HEK293 (cell line): ENCODE results near the gene SETD1A.

ENCODE experiments used
- BCL11A ChIP-seq: fragments of 450-650 bp; formaldehyde crosslinking; IDR thresholded peaks from 2 replicates; pipeline ENCODE4 v1.5.1; 2016; ENCODE audit warnings: low read depth, missing biosample characterization, missing genetic modification characterization
- PRDM10 ChIP-seq: fragments of 450-650 bp; formaldehyde crosslinking; IDR thresholded peaks from 2 replicates; pipeline ENCODE4 v1.5.1; 2016; ENCODE audit warnings: missing biosample characterization, missing genetic modification characterization
- RBAK ChIP-seq: fragments of 450-650 bp; formaldehyde crosslinking; IDR thresholded peaks from 2 replicates; pipeline ENCODE4 v1.5.1; 2016; ENCODE audit warnings: missing biosample characterization, missing genetic modification characterization
- TCF7L2 ChIP-seq: IDR thresholded peaks from 2 replicates; pipeline ENCODE4 v1.6.1; 2011; ENCODE audit warnings: low read depth, mild to moderate bottlenecking, inconsistent platforms, low read length, moderate library complexity, borderline replicate concordance
- ZFHX2 ChIP-seq: fragments of 450-650 bp; formaldehyde crosslinking; conservative IDR thresholded peaks from 2 replicates; pipeline ENCODE4 v1.5.1; 2016; ENCODE audit warnings: missing biosample characterization, missing genetic modification characterization
- ZFP37 ChIP-seq: fragments of 450-650 bp; formaldehyde crosslinking; IDR thresholded peaks from 2 replicates; pipeline ENCODE4 v1.5.1; 2016; ENCODE audit warnings: missing biosample characterization, missing genetic modification characterization
- ZFP41 ChIP-seq: fragments of 450-650 bp; formaldehyde crosslinking; IDR thresholded peaks from 2 replicates; pipeline ENCODE4 v1.5.1; 2016; ENCODE audit warnings: missing biosample characterization, missing genetic modification characterization, borderline replicate concordance
- ZNF132 ChIP-seq: fragments of 450-650 bp; formaldehyde crosslinking; IDR thresholded peaks from 2 replicates; pipeline ENCODE4 v1.5.1; 2017; ENCODE audit warnings: missing biosample characterization, missing genetic modification characterization, borderline replicate concordance
- ZNF202 ChIP-seq: fragments of 450-650 bp; formaldehyde crosslinking; IDR thresholded peaks from 2 replicates; pipeline ENCODE4 v1.5.1; 2016; ENCODE audit warnings: missing biosample characterization, missing genetic modification characterization, borderline replicate concordance
- ZNF23 ChIP-seq: fragments of 450-650 bp; formaldehyde crosslinking; IDR thresholded peaks from 2 replicates; pipeline ENCODE4 v1.5.1; 2016; ENCODE audit warnings: missing biosample characterization, missing genetic modification characterization, borderline replicate concordance
- ZNF335 ChIP-seq: fragments of 450-650 bp; formaldehyde crosslinking; conservative IDR thresholded peaks from 2 replicates; pipeline ENCODE4 v1.5.1; 2016; ENCODE audit warnings: missing biosample characterization, missing genetic modification characterization
- ZNF473 ChIP-seq: fragments of 450-650 bp; formaldehyde crosslinking; IDR thresholded peaks from 2 replicates; pipeline ENCODE4 v1.5.1; 2017; ENCODE audit warnings: missing biosample characterization, missing genetic modification characterization
- ZNF530 ChIP-seq: fragments of 450-650 bp; formaldehyde crosslinking; IDR thresholded peaks from 2 replicates; pipeline ENCODE4 v1.5.1; 2016; ENCODE audit warnings: low read depth, missing biosample characterization, missing genetic modification characterization
- ZNF548 ChIP-seq: fragments of 450-650 bp; formaldehyde crosslinking; IDR thresholded peaks from 2 replicates; pipeline ENCODE4 v1.5.1; 2016; ENCODE audit warnings: missing biosample characterization, missing genetic modification characterization
- ZNF555 ChIP-seq: fragments of 450-650 bp; formaldehyde crosslinking; conservative IDR thresholded peaks from 2 replicates; pipeline ENCODE4 v1.5.1; 2017; ENCODE audit warnings: missing biosample characterization, mild to moderate bottlenecking, missing genetic modification characterization, inconsistent platforms
- ZNF561 ChIP-seq: fragments of 450-650 bp; IDR thresholded peaks from 2 replicates; pipeline ENCODE4 v1.5.1; 2018; ENCODE audit warnings: missing biosample characterization, missing genetic modification characterization, borderline replicate concordance
- ZNF610 ChIP-seq: fragments of 450-650 bp; formaldehyde crosslinking; IDR thresholded peaks from 2 replicates; pipeline ENCODE4 v1.5.1; 2016; ENCODE audit warnings: missing biosample characterization, missing genetic modification characterization, borderline replicate concordance
- ZNF621 ChIP-seq: fragments of 450-650 bp; formaldehyde crosslinking; IDR thresholded peaks from 2 replicates; pipeline ENCODE4 v1.5.1; 2017; ENCODE audit warnings: missing biosample characterization, missing genetic modification characterization
- ZNF624 ChIP-seq: fragments of 450-650 bp; formaldehyde crosslinking; IDR thresholded peaks from 2 replicates; pipeline ENCODE4 v1.5.1; 2017; ENCODE audit warnings: missing biosample characterization, missing genetic modification characterization
- ZNF626 ChIP-seq: fragments of 450-650 bp; sonication (Bioruptor Pico); formaldehyde crosslinking; IDR thresholded peaks from 2 replicates; pipeline ENCODE4 v1.5.1; 2018; ENCODE audit warnings: missing biosample characterization, missing genetic modification characterization, inconsistent platforms
- ZNF629 ChIP-seq: fragments of 450-650 bp; formaldehyde crosslinking; IDR thresholded peaks from 2 replicates; pipeline ENCODE4 v1.5.1; 2017; ENCODE audit warnings: missing biosample characterization, missing genetic modification characterization
- ZNF677 ChIP-seq: fragments of 450-650 bp; IDR thresholded peaks from 2 replicates; pipeline ENCODE4 v1.5.0; 2018; ENCODE audit warnings: missing biosample characterization, mild to moderate bottlenecking, missing genetic modification characterization, moderate library complexity
- ZNF707 ChIP-seq: fragments of 450-650 bp; formaldehyde crosslinking; IDR thresholded peaks from 2 replicates; pipeline ENCODE4 v1.5.1; 2016; ENCODE audit warnings: missing biosample characterization, missing genetic modification characterization
- ZNF776 ChIP-seq: fragments of 450-650 bp; formaldehyde crosslinking; IDR thresholded peaks from 2 replicates; pipeline ENCODE4 v1.5.0; 2017; ENCODE audit warnings: missing biosample characterization, missing genetic modification characterization, borderline replicate concordance
- TF ChIP-seq, protein P1 (sequence below): fragments of 450-650 bp; formaldehyde crosslinking; IDR thresholded peaks from 2 replicates; pipeline ENCODE4 v1.5.1; 2017; ENCODE audit warnings: missing biosample characterization, missing genetic modification characterization
- TF ChIP-seq, protein P2 (sequence below): fragments of 450-650 bp; formaldehyde crosslinking; IDR thresholded peaks from 2 replicates; pipeline ENCODE4 v1.5.1; 2016; ENCODE audit warnings: missing biosample characterization, missing genetic modification characterization
- TF ChIP-seq, protein P3 (sequence below): fragments of 450-650 bp; formaldehyde crosslinking; IDR thresholded peaks from 2 replicates; pipeline ENCODE4 v1.5.1; 2016; ENCODE audit warnings: missing biosample characterization, missing genetic modification characterization
- TF ChIP-seq, protein P4 (sequence below): fragments of 450-650 bp; formaldehyde crosslinking; IDR thresholded peaks from 2 replicates; pipeline ENCODE4 v1.5.1; 2016; ENCODE audit warnings: missing biosample characterization, missing genetic modification characterization
- TF ChIP-seq, protein P5 (sequence below): fragments of 450-650 bp; formaldehyde crosslinking; IDR thresholded peaks from 2 replicates; pipeline ENCODE4 v1.5.0; 2017; ENCODE audit warnings: missing biosample characterization, missing genetic modification characterization, borderline replicate concordance

The SETD1A gene

DNA sequence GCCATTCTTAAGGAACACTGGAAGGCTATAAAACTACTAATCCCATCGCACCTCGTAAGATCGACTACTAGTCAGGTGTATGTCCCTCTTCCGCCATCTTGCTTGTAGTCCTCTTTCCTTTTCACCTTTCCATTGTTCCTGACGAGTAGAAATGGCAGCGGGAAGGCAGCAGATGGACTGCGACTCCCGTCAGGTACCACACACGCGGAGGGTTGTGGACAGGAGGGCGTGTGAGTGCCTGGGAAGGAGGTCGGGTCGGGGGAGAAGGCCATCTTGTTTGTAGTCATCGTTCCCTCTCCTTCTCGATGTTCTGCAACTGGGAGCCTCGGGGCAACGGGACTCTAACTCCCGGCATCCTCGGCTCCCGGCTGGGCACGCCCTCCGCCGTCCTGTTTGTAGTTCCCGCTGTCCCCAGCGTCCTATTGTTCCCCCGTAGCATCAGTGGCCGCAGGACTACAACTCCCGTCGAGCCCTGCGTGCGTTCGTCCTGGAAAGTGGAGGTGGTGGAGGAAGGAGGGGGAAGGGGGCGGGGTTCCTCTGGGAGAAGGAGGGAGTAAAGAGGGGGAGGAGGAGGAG lies 34.5 kb upstream of the SETD1A start (continued):
- TF ChIP-seq ZNF677 (tag by site-specific recombination) (no peak), BCL11A (tag by site-specific recombination) (no peak), ZFP41 (tag by site-specific recombination) (no peak), TCF7L2 (no peak), ZNF624 (no peak), ZNF629 (tag by site-specific recombination) (peak; percentile 44; the same call in 1 of the 2 replicates), ZNF548 (no peak), ZFP37 (no peak), ZNF621 (tag by site-specific recombination) (no peak), ZNF561 (tag by site-specific recombination) (no peak; the same call in 1 of the 2 replicates), ZNF335 (tag by site-specific recombination) (peak; percentile 99), ZNF776 (tag by site-specific recombination) (no peak), RBAK (tag by site-specific recombination) (no peak), ZNF530 (tag by site-specific recombination) (no peak), ZNF132 (tag by site-specific recombination) (no peak), ZNF610 (tag by site-specific recombination) (no peak; the same call in 1 of the 2 replicates), ZNF555 (tag by site-specific recombination) (no peak), ZNF626 (no peak), ZNF202 (tag by site-specific recombination) (no peak), ZFHX2 (tag by site-specific recombination) (peak; percentile 93), PRDM10 (tag by site-specific recombination) (peak; percentile 85), ZNF707 (no peak), ZNF473 (tag by site-specific recombination) (no peak), ZNF23 (tag by site-specific recombination) (no peak)
- TF ChIP-seq, protein P1, sequence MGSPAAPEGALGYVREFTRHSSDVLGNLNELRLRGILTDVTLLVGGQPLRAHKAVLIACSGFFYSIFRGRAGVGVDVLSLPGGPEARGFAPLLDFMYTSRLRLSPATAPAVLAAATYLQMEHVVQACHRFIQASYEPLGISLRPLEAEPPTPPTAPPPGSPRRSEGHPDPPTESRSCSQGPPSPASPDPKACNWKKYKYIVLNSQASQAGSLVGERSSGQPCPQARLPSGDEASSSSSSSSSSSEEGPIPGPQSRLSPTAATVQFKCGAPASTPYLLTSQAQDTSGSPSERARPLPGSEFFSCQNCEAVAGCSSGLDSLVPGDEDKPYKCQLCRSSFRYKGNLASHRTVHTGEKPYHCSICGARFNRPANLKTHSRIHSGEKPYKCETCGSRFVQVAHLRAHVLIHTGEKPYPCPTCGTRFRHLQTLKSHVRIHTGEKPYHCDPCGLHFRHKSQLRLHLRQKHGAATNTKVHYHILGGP (tag by site-specific recombination) = peak; percentile 91
- TF ChIP-seq, protein P2, sequence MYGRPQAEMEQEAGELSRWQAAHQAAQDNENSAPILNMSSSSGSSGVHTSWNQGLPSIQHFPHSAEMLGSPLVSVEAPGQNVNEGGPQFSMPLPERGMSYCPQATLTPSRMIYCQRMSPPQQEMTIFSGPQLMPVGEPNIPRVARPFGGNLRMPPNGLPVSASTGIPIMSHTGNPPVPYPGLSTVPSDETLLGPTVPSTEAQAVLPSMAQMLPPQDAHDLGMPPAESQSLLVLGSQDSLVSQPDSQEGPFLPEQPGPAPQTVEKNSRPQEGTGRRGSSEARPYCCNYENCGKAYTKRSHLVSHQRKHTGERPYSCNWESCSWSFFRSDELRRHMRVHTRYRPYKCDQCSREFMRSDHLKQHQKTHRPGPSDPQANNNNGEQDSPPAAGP (tag by site-specific recombination) = peak; percentile 94
- TF ChIP-seq, protein P3, sequence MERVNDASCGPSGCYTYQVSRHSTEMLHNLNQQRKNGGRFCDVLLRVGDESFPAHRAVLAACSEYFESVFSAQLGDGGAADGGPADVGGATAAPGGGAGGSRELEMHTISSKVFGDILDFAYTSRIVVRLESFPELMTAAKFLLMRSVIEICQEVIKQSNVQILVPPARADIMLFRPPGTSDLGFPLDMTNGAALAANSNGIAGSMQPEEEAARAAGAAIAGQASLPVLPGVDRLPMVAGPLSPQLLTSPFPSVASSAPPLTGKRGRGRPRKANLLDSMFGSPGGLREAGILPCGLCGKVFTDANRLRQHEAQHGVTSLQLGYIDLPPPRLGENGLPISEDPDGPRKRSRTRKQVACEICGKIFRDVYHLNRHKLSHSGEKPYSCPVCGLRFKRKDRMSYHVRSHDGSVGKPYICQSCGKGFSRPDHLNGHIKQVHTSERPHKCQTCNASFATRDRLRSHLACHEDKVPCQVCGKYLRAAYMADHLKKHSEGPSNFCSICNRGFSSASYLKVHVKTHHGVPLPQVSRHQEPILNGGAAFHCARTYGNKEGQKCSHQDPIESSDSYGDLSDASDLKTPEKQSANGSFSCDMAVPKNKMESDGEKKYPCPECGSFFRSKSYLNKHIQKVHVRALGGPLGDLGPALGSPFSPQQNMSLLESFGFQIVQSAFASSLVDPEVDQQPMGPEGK (tag by site-specific recombination) = no peak; the same call in 1 of the 2 replicates
- TF ChIP-seq, protein P4, sequence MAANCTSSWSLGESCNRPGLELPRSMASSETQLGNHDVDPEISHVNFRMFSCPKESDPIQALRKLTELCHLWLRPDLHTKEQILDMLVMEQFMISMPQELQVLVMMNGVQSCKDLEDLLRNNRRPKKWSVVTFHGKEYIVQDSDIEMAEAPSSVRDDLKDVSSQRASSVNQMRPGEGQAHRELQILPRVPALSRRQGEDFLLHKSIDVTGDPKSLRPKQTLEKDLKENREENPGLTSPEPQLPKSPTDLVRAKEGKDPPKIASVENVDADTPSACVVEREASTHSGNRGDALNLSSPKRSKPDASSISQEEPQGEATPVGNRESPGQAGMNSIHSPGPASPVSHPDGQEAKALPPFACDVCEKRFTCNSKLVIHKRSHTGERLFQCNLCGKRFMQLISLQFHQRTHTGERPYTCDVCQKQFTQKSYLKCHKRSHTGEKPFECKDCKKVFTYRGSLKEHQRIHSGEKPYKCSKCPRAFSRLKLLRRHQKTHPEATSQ (tag by site-specific recombination) = no peak
- TF ChIP-seq, protein P5, sequence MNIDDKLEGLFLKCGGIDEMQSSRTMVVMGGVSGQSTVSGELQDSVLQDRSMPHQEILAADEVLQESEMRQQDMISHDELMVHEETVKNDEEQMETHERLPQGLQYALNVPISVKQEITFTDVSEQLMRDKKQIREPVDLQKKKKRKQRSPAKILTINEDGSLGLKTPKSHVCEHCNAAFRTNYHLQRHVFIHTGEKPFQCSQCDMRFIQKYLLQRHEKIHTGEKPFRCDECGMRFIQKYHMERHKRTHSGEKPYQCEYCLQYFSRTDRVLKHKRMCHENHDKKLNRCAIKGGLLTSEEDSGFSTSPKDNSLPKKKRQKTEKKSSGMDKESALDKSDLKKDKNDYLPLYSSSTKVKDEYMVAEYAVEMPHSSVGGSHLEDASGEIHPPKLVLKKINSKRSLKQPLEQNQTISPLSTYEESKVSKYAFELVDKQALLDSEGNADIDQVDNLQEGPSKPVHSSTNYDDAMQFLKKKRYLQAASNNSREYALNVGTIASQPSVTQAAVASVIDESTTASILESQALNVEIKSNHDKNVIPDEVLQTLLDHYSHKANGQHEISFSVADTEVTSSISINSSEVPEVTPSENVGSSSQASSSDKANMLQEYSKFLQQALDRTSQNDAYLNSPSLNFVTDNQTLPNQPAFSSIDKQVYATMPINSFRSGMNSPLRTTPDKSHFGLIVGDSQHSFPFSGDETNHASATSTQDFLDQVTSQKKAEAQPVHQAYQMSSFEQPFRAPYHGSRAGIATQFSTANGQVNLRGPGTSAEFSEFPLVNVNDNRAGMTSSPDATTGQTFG (tag by site-specific recombination) = no peak
